Measurements from ENCODE around the gene TNPO3. TPM values are rescaled to one million over a fixed set of nuclear protein-coding genes. Genes with fewer than 3 reads are reported as not detected.

Gene TNPO3
- total and polyA plus RNA-seq, 2 of the 4 experiments (the other 2 are of a cell fraction): 24.2 to 77.2 TPM

DNA sequence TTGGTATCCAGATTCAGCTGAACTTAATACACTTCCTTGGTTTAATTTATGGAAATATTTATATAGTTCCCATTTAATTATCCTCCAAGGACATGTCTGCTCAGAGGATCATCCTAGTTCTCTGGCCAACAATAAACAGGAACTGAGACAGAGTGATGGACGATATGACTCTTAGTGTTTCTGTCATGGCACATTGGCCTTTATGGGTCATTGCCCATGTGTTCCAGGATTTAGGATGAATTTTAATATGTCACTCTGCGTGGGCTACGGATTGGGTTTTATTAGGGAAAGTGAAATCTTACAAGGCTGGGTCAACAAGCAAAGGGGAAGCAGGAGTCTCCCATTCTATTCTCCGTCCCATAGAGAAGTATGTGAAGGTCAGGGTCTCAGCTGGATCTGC lies 18.8 kb upstream of the TNPO3 start:
- POLR2A ChIA-PET (ENCODE audit: unreplicated experiment): no interaction called here
- Histone ChIP-seq H3K9me3 (ENCODE audit: control insufficient read depth, insufficient read depth, low read length) (no peaks in the 10 kb centered on the region), H3K14ac (replicated peaks; ENCODE audit: low read depth, low read length) (no peak overlapping the region), H3K27me3 (ENCODE audit: control insufficient read depth, insufficient read depth, low read length) (peaks cover 25% of the 10 kb centered on the region), H2BK120ac (ENCODE audit: low read depth, low read length) (no peak overlapping the region), H4K5ac (ENCODE audit: low read depth, low read length) (no peak overlapping the region), H3K9ac (ENCODE audit: low read depth, low read length) (no peak overlapping the region), H3K4me1 (ENCODE audit: control insufficient read depth, insufficient read depth, low read length) (no peaks in the 10 kb centered on the region), H3K56ac (ENCODE audit: extremely low read depth, insufficient read depth, low read length) (no peak overlapping the region), H2BK5ac (ENCODE audit: low read depth, low read length, poor library complexity, severe bottlenecking) (no peak overlapping the region), H3K18ac (ENCODE audit: low read depth, low read length) (no peak overlapping the region), H3K9me1 (ENCODE audit: insufficient read depth, low read length) (no peaks in the 10 kb centered on the region), H3K4ac (ENCODE audit: low read depth, low read length) (no peak overlapping the region), H2AFZ (replicated peaks; ENCODE audit: low read length, poor library complexity) (no peak overlapping the region), H4K8ac (ENCODE audit: low read depth in 2 of 2, low read length in 2 of 2) (no peak overlapping the region), H2BK15ac (ENCODE audit: low read depth, low read length) (no peak overlapping the region), H3K4me2 (ENCODE audit: low read depth, low read length) (no peak overlapping the region), H3K36me3 (ENCODE audit: control insufficient read depth, insufficient read depth, low read length) (no peaks in the 10 kb centered on the region), H2AK9ac (replicated peaks; ENCODE audit: low read depth, low read length, poor library complexity) (no peak overlapping the region), H4K91ac (ENCODE audit: insufficient read depth, low read depth, low read length) (no peak overlapping the region), H3K4me3 (ENCODE audit: insufficient read depth, low read depth, low read length) (no peak overlapping the region), H2BK20ac (ENCODE audit: low read depth, low read length) (no peak overlapping the region), H2AK5ac (ENCODE audit: low read depth, low read length) (no peak overlapping the region), H4K20me1 (ENCODE audit: insufficient read depth, low read length) (no peaks in the 10 kb centered on the region), H3K27ac (ENCODE audit: insufficient read depth, low read length) (no peak overlapping the region), H3K23ac (ENCODE audit: low read depth, low read length) (no peak overlapping the region), H3K79me1 (ENCODE audit: low read depth in 1 of 2, low read length in 2 of 2) (no peaks in the 10 kb centered on the region)
- BruUV-seq (replicated peaks): no TSS peak
- ATAC-seq (ENCODE audit: low read depth): no peak
- in situ Hi-C loops (cut with MboI; ENCODE audit: low sequenced_read_pairs): no loop called here
- intact Hi-C loops (cut with micrococcal nuclease): no loop called here
- dilution Hi-C loops (cut with HindIII; ENCODE audit: low sequenced_read_pairs, unreplicated experiment): no loop called here
- CTCF ChIA-PET: interaction anchor here (0.6 to 0.8 kb wide), 2 partner anchors 10 to 13 kb away, joined by 3 to 6 read pairs; no protein-coding TSS in a partner anchor
- WGBS, 2 experiments (ENCODE audit: extremely low coverage in 2 of 2, insufficient read length in 1 of 2): 100% methylated on average over 1 of the region's 4 CpGs; no CpG with 5 or more reads in 1 of the 2 experiments
- TF ChIP-seq CEBPB (IDR thresholded peaks at IDR 0.05; ENCODE audit: low read depth, low read length): no peak
- no peak for TF ChIP-seq POLR2A (IDR thresholded peaks at IDR 0.05; ENCODE audit: low read depth, low read length)
- TF ChIP-seq, protein P1, sequence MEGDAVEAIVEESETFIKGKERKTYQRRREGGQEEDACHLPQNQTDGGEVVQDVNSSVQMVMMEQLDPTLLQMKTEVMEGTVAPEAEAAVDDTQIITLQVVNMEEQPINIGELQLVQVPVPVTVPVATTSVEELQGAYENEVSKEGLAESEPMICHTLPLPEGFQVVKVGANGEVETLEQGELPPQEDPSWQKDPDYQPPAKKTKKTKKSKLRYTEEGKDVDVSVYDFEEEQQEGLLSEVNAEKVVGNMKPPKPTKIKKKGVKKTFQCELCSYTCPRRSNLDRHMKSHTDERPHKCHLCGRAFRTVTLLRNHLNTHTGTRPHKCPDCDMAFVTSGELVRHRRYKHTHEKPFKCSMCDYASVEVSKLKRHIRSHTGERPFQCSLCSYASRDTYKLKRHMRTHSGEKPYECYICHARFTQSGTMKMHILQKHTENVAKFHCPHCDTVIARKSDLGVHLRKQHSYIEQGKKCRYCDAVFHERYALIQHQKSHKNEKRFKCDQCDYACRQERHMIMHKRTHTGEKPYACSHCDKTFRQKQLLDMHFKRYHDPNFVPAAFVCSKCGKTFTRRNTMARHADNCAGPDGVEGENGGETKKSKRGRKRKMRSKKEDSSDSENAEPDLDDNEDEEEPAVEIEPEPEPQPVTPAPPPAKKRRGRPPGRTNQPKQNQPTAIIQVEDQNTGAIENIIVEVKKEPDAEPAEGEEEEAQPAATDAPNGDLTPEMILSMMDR (conservative IDR thresholded peaks at IDR 0.05; ENCODE audit: low read depth, low read length): no peak
- DNase-seq: no peak
